ENCODE results near the gene SUN5.

DNA sequence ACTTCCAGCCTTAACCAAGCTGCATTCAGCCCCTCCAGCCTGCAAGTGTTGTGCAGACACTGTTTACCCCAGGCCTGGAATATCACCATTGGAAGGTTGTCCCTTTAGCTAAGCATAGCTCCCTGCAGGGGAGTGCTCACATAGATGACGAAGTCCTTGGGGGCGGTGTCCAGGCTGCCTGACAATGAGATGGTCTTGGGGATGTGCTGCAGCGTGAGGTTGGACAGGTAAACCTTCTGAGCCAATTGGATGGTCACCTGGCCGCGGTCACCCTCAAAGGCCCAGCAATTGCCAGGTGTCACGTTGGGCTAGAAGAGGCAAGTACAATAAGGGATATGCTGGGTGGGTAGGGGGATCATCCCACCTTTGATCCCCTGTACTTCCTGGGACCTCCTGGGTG, 18.6 kb downstream of the SUN5 start:
- TF ChIP-seq, protein P1, sequence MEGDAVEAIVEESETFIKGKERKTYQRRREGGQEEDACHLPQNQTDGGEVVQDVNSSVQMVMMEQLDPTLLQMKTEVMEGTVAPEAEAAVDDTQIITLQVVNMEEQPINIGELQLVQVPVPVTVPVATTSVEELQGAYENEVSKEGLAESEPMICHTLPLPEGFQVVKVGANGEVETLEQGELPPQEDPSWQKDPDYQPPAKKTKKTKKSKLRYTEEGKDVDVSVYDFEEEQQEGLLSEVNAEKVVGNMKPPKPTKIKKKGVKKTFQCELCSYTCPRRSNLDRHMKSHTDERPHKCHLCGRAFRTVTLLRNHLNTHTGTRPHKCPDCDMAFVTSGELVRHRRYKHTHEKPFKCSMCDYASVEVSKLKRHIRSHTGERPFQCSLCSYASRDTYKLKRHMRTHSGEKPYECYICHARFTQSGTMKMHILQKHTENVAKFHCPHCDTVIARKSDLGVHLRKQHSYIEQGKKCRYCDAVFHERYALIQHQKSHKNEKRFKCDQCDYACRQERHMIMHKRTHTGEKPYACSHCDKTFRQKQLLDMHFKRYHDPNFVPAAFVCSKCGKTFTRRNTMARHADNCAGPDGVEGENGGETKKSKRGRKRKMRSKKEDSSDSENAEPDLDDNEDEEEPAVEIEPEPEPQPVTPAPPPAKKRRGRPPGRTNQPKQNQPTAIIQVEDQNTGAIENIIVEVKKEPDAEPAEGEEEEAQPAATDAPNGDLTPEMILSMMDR (conservative IDR thresholded peaks at IDR 0.05): no peak
- TF ChIP-seq EZH2 (IDR thresholded peaks at IDR 0.05; ENCODE audit: low read depth): no peak

Data from PC-9 (cell line).